GM06990 (cell line): ENCODE data around the gene TMEM217.
"Not testable (repeated sequence)": the region's sequence is repeated elsewhere in the genome, so short reads cannot be mapped to it uniquely, and the experiment has no call there.

Experiments used
- DNase-seq: peaks from one replicate; pipeline ENCODE4 v3.0.0-alpha.2; 2011; ENCODE audit not compliant: insufficient read length; ENCODE audit errors: extremely low read depth
- H3K27me3 ChIP-seq: replicated peaks from 2 replicates; pipeline ENCODE4 v1.6.0; 2011; ENCODE audit warnings: low read length; ENCODE audit not compliant: control insufficient read depth, insufficient read depth
- H3K36me3 ChIP-seq: 2 replicates; pipeline ENCODE4 v1.5.1; 2011; ENCODE audit warnings: low read length; ENCODE audit not compliant: control insufficient read depth, insufficient read depth
- H3K4me3 ChIP-seq: replicated peaks from 2 replicates; pipeline ENCODE4 v1.5.1; 2011; ENCODE audit warnings: low read depth, mild to moderate bottlenecking, control low read depth, low read length
- CTCF ChIP-seq: IDR thresholded peaks from 2 replicates; pipeline ENCODE4 v1.5.1; 2011; ENCODE audit warnings: low read length, control low read depth, mild to moderate bottlenecking, inconsistent platforms; ENCODE audit not compliant: insufficient read depth, poor library complexity, severe bottlenecking

The TMEM217 gene

DNA sequence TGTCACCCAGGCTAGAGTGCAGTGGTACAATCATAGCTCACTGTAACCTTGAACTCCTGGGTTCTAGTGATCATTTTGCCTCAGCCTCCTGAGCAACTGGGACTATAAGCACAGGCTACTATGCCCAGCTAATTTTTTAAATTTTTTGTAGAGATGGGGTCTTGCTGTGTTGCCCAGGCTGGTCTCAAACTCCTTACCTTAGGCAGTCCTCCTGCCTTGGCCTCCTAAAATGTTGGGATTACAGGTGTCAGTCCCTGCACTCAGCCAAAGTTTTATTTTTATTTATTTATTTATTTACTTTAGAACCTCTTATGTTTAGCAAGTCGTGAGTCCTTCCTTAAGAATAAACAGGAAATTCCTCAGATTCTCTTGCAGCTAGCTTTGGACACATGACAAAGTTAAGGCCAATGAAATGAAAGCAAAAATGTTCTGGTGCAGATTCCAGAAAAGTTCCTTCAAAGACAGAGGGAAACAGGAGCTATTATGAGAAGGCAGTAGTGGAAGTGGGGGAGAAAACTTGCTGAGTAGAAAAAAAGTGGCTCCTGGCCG, 68.9 kb downstream of the TMEM217 start:
- no peaks in the 10 kb centered on the region for H3K27me3 ChIP-seq
- no peaks in the 10 kb centered on the region for H3K36me3 ChIP-seq
- no peak for DNase-seq
- no peak for TF ChIP-seq CTCF
- no peak overlapping the region for H3K4me3 ChIP-seq

- no peak for TF ChIP-seq CTCF
- H3K27me3 ChIP-seq: no peaks in the 10 kb centered on the region
- H3K4me3 ChIP-seq: no peak overlapping the region
- DNase-seq: no peak
- H3K36me3 ChIP-seq: no peaks in the 10 kb centered on the region
These were observed 70.5 kb downstream of the TMEM217 start for GRCh38 chr6:37187321-37188022.

- H3K4me3 ChIP-seq, H3K27me3 ChIP-seq, H3K36me3 ChIP-seq, DNase-seq: not testable (repeated sequence)
These were observed 71.8 kb downstream of the TMEM217 start for GRCh38 chr6:37185949-37186720.

DNA sequence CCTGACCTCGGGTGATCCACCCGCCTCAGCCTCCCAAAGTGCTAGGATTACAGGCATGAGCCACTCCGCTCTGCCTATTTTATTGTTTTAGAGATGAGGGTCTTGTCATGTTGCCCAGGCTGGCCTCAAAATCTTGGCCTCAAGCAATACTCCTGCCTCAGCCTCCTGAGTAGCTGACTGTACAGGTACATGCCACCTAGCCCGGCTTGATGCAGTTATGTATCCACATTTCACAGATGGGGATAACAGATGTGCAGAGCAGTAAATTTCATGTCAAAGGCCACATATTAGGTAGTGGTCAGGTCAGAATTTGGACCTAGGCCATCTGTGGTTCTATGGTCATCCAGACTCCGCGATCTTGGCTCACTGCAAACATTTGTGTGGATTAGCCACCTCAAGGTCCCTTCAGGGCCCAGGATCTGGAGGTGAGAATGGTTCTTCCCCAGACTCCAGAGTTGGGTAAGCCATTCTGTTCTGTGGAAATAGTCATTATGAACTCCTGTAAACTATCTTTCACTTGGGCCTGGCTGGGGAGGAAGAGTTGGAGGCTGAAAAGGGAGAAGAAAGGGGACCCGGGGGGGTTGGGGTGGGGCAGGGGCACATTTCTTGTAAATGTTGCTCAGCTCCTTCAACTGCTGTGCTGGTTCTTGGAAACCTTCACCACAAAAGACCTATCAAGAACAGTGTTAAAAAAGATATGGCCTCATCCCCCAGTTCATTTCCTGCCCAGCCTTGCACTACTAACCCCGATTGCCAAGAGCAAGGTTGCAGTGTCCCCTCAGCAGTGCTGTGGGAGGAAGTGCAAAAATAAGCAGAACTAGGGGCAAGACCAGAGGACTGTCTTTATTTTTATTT, 75.0 kb downstream of the TMEM217 start:
- Histone ChIP-seq H3K27me3 (no peaks in the 10 kb centered on the region), H3K4me3 (no peak overlapping the region), H3K36me3 (no peaks in the 10 kb centered on the region)
- no peak for TF ChIP-seq CTCF
- DNase-seq: peak; percentile 39

- H3K4me3 ChIP-seq, H3K27me3 ChIP-seq, H3K36me3 ChIP-seq, DNase-seq: not testable (repeated sequence)
These were observed 77.3 kb downstream of the TMEM217 start for GRCh38 chr6:37180610-37181009.

DNA sequence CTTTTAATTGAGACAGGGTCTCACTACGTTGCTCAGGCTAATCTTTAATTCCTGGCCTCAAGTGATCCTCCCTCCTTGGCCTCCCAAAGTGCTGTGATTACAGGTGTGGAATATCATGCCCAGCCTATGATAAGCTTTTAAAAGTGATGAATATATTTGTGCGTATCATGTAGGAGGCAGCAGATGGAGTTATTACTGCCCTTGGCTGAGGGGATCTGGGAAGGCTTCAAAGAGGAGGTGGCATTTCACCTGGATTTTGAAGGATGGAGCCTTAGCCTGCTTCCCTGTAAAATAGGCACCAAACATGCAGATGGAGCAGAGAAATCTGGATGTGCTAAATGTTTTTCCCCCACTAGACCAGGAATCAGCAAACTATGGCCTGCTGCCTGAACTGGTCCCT, 77.9 kb downstream of the TMEM217 start:
- Histone ChIP-seq H3K27me3 (no peaks in the 10 kb centered on the region), H3K4me3 (no peak overlapping the region), H3K36me3 (no peaks in the 10 kb centered on the region)
- TF ChIP-seq CTCF: no peak
- DNase-seq: no peak
